ENCODE measurements around the gene SPDYC. TPM values are rescaled to one million over a fixed set of nuclear protein-coding genes. Genes with fewer than 3 reads are reported as not detected.

SPDYC gene
- total and polyA plus RNA-seq, 7 donors: not detected

- WGBS, 2 donors: 75 to 81% methylated on average over 6 of the region's 6 CpGs
- no peak overlapping the region for H3K27ac ChIP-seq
- intact Hi-C loops (cut with DNase I): loop anchor here (5.0 kb wide), 1 partner anchor 130 kb away; the partner anchor contains the start of gene POLA2
- no peaks in the 10 kb centered on the region for H3K27me3 ChIP-seq
- H3K9me3 ChIP-seq: no peaks in the 10 kb centered on the region
- no peak overlapping the region for H3K4me3 ChIP-seq
- no peak for DNase-seq
- H3K36me3 ChIP-seq: peaks cover 34 to 62% (median 53%) of the 10 kb centered on the region in 4 donors
- TF ChIP-seq POLR2A (IDR thresholded peaks at IDR 0.05): no peak
- TF ChIP-seq CTCF (IDR thresholded peaks at IDR 0.05): no peak
- peaks cover 0 to 31% (median 25%) of the 10 kb centered on the region in 4 donors for H3K4me1 ChIP-seq
These were observed 38.2 kb upstream of the SPDYC start for GRCh38 chr11:65131895-65132237.

- H3K9me3 ChIP-seq: no peaks in the 10 kb centered on the region
- H3K36me3 ChIP-seq: peaks cover 32 to 56% (median 50%) of the 10 kb centered on the region in 4 donors
- DNase-seq: peak; percentile 61
- peak overlapping the region in 2 of 4 donors; percentile 94 to 96 for H3K27ac ChIP-seq
- 65 to 69% methylated on average over 10 of the region's 10 CpGs for whole genome bisulfite sequencing, 2 donors
- H3K4me3 ChIP-seq: peak overlapping the region in 1 of 4 donors; percentile 92
- intact Hi-C loops (cut with DNase I): loop anchor here (5.0 kb wide), 1 partner anchor 130 kb away; the partner anchor contains the start of gene POLA2
- H3K4me1 ChIP-seq: peaks cover 0 to 31% (median 25%) of the 10 kb centered on the region in 4 donors
- TF ChIP-seq POLR2A (IDR thresholded peaks at IDR 0.05) (no peak), CTCF (IDR thresholded peaks at IDR 0.05) (no peak), POLR2AphosphoS5 (IDR thresholded peaks at IDR 0.05) (no peak)
- H3K27me3 ChIP-seq: no peaks in the 10 kb centered on the region
These were observed 37.6 kb upstream of the SPDYC start for GRCh38 chr11:65132238-65132987.

GRCh38 chr11:65132988-65133700 lies 36.9 kb upstream of the SPDYC start:
- DNase-seq: peak; percentile 69
- no peaks in the 10 kb centered on the region for H3K27me3 ChIP-seq
- WGBS, 2 donors: 34 to 40% methylated on average over 18 of the region's 18 CpGs
- H3K4me1 ChIP-seq: peaks cover 0 to 31% (median 25%) of the 10 kb centered on the region in 4 donors
- H3K36me3 ChIP-seq: peaks cover 25 to 49% (median 45%) of the 10 kb centered on the region in 4 donors
- peak overlapping the region; percentile 94 to 98 (median 96) for H3K27ac ChIP-seq
- peak overlapping the region; percentile 83 to 93 (median 90) for H3K4me3 ChIP-seq
- intact Hi-C loops (cut with DNase I): loop anchor here (5.0 kb wide), 1 partner anchor 129 kb away; the partner anchor contains the start of gene POLA2
- TF ChIP-seq POLR2AphosphoS5 (IDR thresholded peaks at IDR 0.05) (no peak), POLR2A (IDR thresholded peaks at IDR 0.05) (no peak), CTCF (IDR thresholded peaks at IDR 0.05) (no peak)
- H3K9me3 ChIP-seq: no peaks in the 10 kb centered on the region

- TF ChIP-seq POLR2A (IDR thresholded peaks at IDR 0.05) (no peak), POLR2AphosphoS5 (IDR thresholded peaks at IDR 0.05) (no peak), EP300 (IDR thresholded peaks at IDR 0.05) (no peak), CTCF (IDR thresholded peaks at IDR 0.05) (no peak)
- no peaks in the 10 kb centered on the region for H3K27me3 ChIP-seq
- peak overlapping the region; percentile 83 to 93 (median 90) for H3K4me3 ChIP-seq
- 0% methylated on average over 20 of the region's 20 CpGs for WGBS, 2 donors
- no peaks in the 10 kb centered on the region for H3K9me3 ChIP-seq
- H3K4me1 ChIP-seq: peaks cover 0 to 31% (median 25%) of the 10 kb centered on the region in 4 donors
- DNase-seq: peak; percentile 76
- peaks cover 21 to 43% (median 39%) of the 10 kb centered on the region in 4 donors for H3K36me3 ChIP-seq
- intact Hi-C loops (cut with DNase I): loop anchor here (2.0 to 5.0 kb wide), 2 partner anchors 47 to 129 kb away; partner anchors contain the start of genes CAPN1 and POLA2
- peak overlapping the region; percentile 94 to 98 (median 96) for H3K27ac ChIP-seq
These were observed 36.3 kb upstream of the SPDYC start for GRCh38 chr11:65133724-65134123.
